GM19035 (cell line): Measurements from ENCODE around the gene MYO18A.

Experiments used
- ATAC-seq: cut with Tn5 transposase; IDR thresholded peaks from one replicate; pipeline ENCODE4 v1.9.1; 2021; ENCODE audit not compliant: unreplicated experiment

The MYO18A gene

DNA sequence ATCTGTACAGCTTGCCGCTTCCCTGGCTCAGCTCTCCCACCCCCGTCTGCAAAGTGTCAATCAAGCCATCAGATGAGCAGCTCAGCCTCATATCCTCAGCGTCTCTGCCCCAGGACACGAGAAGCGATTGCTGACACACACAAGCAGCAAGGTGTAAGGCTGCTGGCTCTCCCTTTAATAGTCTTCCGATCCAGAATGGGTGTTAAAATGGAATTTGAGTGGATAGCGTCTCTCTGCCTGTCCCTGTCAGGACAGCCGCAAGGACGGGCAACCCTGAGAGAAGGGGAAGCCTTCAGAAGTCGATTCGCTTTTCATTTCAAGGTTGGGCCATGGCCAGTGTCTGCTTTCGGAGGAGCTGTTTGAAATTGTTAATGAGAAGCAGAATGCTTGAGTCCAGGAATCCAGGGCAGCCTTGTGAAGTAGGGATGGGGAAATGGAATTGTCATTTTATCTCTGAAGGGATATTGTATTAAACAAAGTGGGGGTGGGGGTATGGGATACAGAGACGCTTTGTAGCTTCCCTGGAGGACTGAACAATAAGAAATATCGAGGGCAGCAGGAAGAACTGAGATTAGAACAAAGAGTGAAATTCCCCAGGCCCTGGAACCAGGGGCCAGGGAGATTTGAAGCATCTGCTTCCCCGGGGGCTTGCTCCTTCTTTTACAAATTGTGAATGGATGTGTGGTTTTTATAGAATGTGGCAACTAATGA, 142.0 kb downstream of the MYO18A start:
- no peak for ATAC-seq

DNA sequence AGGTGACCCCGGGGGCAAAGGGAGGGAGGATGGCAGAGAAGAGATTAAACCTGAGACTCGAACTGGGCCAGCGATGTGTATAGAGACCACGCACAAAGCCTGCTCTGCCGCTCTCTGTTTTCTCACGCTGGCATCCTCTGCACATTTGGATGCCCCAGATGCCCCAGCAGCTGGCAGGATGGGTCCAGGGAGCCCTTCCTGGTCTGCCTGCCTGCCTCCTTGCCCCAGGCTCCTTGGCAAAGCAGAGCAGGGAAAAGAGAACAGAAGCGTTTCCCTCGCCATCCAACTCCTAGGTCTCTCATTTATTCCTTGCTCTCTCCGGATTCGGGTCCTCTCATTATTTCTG, 142.5 kb downstream of the MYO18A start:
- ATAC-seq: no peak

DNA sequence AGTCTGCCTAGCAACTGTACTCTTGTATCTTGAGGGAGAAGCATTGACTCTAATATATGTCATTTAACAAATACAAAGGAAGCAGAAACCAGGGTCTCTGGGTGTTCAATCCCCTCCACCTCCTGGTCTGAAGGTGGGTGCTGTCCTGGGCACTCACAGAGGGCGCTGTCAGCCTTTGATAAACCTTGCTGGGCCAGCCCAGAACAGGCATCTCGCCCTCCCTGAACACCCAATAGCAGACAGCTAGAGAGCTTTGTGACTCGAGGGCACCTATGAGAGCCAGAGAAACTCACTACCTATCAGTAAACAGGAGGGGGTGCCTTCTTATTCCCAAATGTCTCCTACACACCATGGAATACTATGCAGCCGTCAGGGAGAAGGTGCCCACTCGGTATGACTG, 143.6 kb downstream of the MYO18A start:
- ATAC-seq: no peak

DNA sequence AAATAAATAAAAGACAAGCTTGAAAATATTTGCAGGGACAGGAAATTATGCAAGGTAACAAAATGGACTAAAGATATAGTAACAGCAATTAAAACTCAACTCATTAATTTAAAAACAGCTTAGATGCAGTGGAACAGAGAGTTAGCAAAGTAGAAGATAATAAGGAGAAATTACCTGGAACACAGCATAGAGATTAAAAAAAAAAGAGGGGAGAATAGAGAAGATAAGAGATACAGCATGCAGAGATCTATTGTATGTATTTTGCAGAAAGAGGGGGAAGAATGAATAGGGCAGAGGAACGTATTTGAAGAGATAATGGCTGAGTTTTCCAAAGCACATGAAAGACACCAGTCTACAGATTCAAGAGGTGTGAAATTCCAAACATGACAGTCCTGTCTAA, 145.7 kb downstream of the MYO18A start:
- ATAC-seq: no peak

DNA sequence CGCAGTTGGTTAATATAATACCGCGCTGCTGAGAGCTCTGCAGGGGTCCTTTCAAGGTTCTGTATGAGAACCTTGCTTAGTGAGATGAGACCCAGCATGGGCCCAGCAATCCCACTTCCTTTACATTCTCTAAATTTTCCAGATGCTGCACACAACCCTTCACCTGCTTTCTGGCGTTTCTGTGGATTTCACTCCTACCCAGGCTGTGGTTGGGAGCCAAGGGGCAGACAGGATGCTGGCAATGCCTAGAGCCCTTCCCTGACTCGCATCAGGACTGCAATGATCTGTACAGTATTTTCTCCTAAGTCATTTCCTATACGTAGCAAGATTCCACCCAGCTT, 147.4 kb downstream of the MYO18A start:
- ATAC-seq: no peak

DNA sequence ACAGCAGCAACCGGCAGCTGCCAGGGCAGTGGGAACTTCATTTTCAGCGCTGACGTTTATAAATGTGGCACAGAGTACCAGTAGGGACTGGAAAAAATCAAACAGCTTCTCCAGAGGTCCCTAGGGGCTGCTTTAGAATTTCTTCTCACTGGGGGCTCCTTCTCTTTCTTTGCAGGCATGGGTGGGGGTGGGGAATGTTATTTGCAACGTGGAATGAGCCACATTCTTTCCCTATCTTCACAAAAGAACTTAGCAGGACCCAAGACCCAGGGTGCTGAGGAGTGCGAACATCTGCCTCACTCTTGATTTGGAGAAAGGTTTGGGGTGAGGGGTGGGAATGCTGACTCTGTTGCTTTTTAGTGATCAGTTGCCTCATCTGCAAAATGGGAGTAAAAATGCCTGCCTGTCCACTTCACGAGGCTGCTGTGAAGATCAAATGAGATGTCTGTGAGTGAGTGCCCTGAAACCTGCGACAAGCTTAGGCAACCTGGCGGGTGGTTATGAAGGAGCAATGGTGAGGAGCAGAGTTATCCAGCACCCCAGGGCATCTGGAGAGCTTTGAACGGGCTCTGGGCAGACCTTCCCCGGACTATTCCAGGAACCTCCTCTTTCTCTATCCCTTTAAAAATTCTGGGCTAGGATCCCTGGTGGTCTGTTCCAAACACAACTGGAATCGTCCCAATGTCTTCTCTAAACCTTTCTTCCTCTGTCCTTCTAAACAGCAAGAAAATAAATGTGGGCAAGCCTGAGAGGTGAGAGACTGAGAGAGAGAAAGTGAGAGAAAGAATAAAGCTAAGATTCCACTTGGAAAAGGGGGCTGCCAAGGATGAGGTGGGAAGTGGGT, 148.0 kb downstream of the MYO18A start:
- ATAC-seq: no peak

DNA sequence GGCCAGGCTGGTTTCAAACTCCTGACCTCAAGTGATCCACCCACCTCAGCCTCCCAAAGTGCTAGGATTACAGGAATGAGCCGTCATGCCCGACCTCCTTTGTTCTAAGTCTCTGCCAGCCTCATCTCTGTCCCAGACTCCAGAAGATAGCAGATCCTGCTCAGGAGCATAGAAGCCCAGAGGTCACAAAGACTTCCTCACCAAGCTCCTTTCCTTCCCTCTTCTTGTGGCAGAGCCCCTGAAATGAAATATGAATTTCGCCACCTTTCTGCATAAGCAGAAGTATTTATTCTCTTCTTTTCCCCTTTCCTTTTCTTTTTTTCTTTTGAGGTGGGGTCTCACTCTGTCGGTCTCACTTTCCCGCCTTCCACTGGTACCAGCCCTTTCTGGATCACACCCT, 148.7 kb downstream of the MYO18A start:
- ATAC-seq: no peak

DNA sequence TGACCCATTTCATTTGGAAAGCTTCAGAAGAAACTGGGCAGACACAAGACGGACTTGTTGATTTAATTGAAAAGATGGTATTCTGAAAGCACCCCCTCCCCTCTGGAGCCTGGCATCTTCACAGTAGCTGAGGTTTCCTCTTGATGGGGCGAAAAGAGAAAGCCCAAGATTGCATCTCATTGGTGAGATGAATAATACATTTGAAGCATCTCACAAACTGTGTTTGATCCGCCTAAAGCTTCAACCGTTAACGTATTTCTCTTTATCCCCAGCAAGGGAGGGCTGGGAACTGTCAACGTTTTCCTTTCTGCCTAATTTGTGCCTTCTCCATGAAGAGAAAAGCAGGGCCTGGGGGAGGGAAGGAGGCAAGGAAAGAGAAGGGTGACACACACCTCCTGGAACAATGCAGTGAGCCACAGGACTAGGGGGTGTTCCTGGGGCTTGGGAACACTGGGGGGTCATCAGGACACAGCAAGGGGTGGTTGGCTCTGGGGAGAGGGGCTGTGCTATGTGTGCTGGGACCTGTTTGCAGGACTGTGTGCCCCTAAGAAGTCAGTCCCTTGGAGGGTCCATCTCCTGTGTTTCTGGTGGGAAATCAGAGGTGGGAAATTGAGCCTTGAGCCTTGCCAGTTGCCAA, 155.8 kb downstream of the MYO18A start:
- ATAC-seq: no peak

DNA sequence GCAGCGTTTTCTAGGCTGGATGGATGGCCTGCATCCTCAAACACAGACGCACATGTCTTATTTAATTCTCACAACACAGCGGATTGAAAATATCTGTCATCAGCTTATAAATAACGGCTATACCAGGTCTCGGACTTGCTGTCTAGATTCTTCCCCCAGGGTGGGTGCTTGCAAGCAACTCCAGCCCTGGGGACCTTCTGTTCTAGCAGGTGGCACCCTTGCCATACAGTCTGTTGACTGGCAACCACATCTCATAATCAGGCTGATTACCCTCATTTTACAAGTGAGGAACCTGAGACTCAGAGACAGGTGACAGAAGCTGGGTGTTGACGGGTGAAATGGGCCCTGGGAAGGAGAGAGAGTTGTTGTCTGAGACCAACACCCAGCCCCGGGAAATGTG, 158.1 kb downstream of the MYO18A start:
- no peak for ATAC-seq

DNA sequence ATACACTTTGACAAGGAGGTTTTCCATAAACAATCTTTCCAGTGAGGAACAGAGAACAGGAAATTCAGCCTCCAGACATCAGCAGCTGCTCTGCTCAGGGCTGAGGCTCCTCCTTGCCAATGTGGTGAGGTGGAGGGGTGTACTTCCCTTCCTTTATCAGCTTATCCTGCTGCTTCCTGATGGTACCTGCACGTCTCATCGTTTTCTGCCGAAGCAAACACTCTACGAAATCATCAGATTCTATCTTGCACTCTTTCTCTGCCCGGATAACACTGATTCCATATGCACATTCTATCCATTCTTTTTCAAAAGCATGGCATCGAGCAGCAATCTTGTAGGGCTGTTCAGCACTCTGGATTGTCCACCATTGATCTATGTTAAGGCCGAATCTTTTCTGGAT, 159.0 kb downstream of the MYO18A start:
- no peak for ATAC-seq
